Measurements from ENCODE around the gene RNF207.

Gene RNF207

GRCh38 chr1:6234502-6235295 lies 28.8 kb downstream of the RNF207 start:
- no peak for DNase-seq (ENCODE audit: low read depth)

GRCh38 chr1:6235296-6235677 lies 29.4 kb downstream of the RNF207 start:
- DNase-seq (ENCODE audit: low read depth): no peak

- DNase-seq (ENCODE audit: low read depth): no peak
These were observed 31.2 kb downstream of the RNF207 start for GRCh38 chr1:6237093-6237492.

- no peak for DNase-seq (ENCODE audit: low read depth)
These were observed 33.4 kb downstream of the RNF207 start for GRCh38 chr1:6239213-6239752.

GRCh38 chr1:6239950-6240768 lies 34.2 kb downstream of the RNF207 start:
- DNase-seq (ENCODE audit: low read depth): peak; percentile 65

GRCh38 chr1:6241107-6241886 lies 35.4 kb downstream of the RNF207 start:
- no peak for DNase-seq (ENCODE audit: low read depth)

GRCh38 chr1:6241887-6242740 lies 36.2 kb downstream of the RNF207 start:
- no peak for DNase-seq (ENCODE audit: low read depth)

GRCh38 chr1:6243053-6243834 lies 37.3 kb downstream of the RNF207 start:
- DNase-seq (ENCODE audit: low read depth): no peak

GRCh38 chr1:6243993-6244392 lies 38.1 kb downstream of the RNF207 start, which contains the start of gene HES3:
Gene HES3, plus strand, starts transcription at chr1:6244179. Its CDS starts 187 bp downstream, at chr1:6244366.
- DNase-seq (ENCODE audit: low read depth): no peak

GRCh38 chr1:6244401-6245049 lies 38.6 kb downstream of the RNF207 start:
- no peak for DNase-seq (ENCODE audit: low read depth)

- DNase-seq (ENCODE audit: low read depth): no peak
These were observed 39.4 kb downstream of the RNF207 start for GRCh38 chr1:6245086-6245868.

GRCh38 chr1:6245869-6246496 lies 40.1 kb downstream of the RNF207 start:
- no peak for DNase-seq (ENCODE audit: low read depth)

GRCh38 chr1:6246497-6247467 lies 40.9 kb downstream of the RNF207 start:
- no peak for DNase-seq (ENCODE audit: low read depth)

GRCh38 chr1:6247651-6248050 lies 41.7 kb downstream of the RNF207 start:
- no peak for DNase-seq (ENCODE audit: low read depth)

- no peak for DNase-seq (ENCODE audit: low read depth)
These were observed 42.4 kb downstream of the RNF207 start for GRCh38 chr1:6248161-6248776.

GRCh38 chr1:6248932-6249738 lies 43.2 kb downstream of the RNF207 start:
- DNase-seq (ENCODE audit: low read depth): no peak

Measured in GM04504 (cell line).